SK-N-SH treated with all-trans-retinoic acid at 6 μM for 48 hours (cell line): ENCODE measurements around the gene GFI1.
"Not testable (repeated sequence)": the region's sequence is repeated elsewhere in the genome, so short reads cannot be mapped to it uniquely, and the experiment has no call there.

Experiments used
- ATAC-seq: fragments of 200-7000 bp; cut with Tn5 transposase; 3 replicates; pipeline ENCODE4 v1.9.1; 2020; ENCODE audit warnings: mild to moderate bottlenecking, moderate library complexity
- ARNTL ChIP-seq: fragments of 450-650 bp; formaldehyde crosslinking; IDR thresholded peaks from 2 replicates; pipeline ENCODE4 v1.5.0; 2020; ENCODE audit warnings: low read depth, mild to moderate bottlenecking, moderate library complexity, borderline replicate concordance
- BACH2 ChIP-seq: fragments of 250-450 bp; sonication (Bioruptor Pico); IDR thresholded peaks from 2 replicates; pipeline ENCODE4 v1.9.0; 2021; ENCODE audit warnings: mild to moderate bottlenecking, borderline replicate concordance
- CREB5 ChIP-seq: fragments of 250-450 bp; sonication (Bioruptor Pico); IDR thresholded peaks from 2 replicates; pipeline ENCODE4 v1.5.1; 2020; ENCODE audit warnings: low read depth, mild to moderate bottlenecking, moderate library complexity
- CSDC2 ChIP-seq: fragments of 250-450 bp; sonication (Bioruptor Pico); IDR thresholded peaks from 2 replicates; pipeline ENCODE4 v1.5.0; 2020; ENCODE audit warnings: mild to moderate bottlenecking, moderate library complexity
- CSRNP3 ChIP-seq: fragments of 250-450 bp; sonication (Bioruptor Pico); IDR thresholded peaks from 2 replicates; pipeline ENCODE4 v1.5.1; 2021; ENCODE audit warnings: mild to moderate bottlenecking, moderate library complexity
- ESRRG ChIP-seq: fragments of 250-450 bp; sonication (Bioruptor Pico); IDR thresholded peaks from 2 replicates; pipeline ENCODE4 v1.6.1; 2021; ENCODE audit warnings: mild to moderate bottlenecking
- ISL1 ChIP-seq: fragments of 250-450 bp; sonication (Bioruptor Pico); IDR thresholded peaks from 2 replicates; pipeline ENCODE4 v2.1.2; 2022; ENCODE audit warnings: mild to moderate bottlenecking, moderate library complexity
- OSR1 ChIP-seq: fragments of 250-450 bp; sonication (Bioruptor Pico); IDR thresholded peaks from 2 replicates; pipeline ENCODE4 v1.8.0; 2022; ENCODE audit warnings: moderate library complexity, mild to moderate bottlenecking, inconsistent platforms
- PATZ1 ChIP-seq: fragments of 250-450 bp; sonication (Bioruptor Pico); IDR thresholded peaks from 2 replicates; pipeline ENCODE4 v1.8.0; 2020; ENCODE audit warnings: mild to moderate bottlenecking, moderate library complexity, borderline replicate concordance
- POU6F1 ChIP-seq: fragments of 250-450 bp; sonication (Bioruptor Pico); IDR thresholded peaks from 2 replicates; pipeline ENCODE4 v1.8.0; 2021; ENCODE audit warnings: low read depth, mild to moderate bottlenecking, moderate library complexity, borderline replicate concordance
- PPARA ChIP-seq: fragments of 250-450 bp; sonication (Bioruptor Pico); IDR thresholded peaks from 2 replicates; pipeline ENCODE4 v1.5.0; 2020; ENCODE audit warnings: mild to moderate bottlenecking, borderline replicate concordance
- RARB ChIP-seq: fragments of 250-450 bp; sonication (Bioruptor Pico); IDR thresholded peaks from 2 replicates; pipeline ENCODE4 v1.8.0; 2021; ENCODE audit warnings: mild to moderate bottlenecking, moderate library complexity
- SNAI2 ChIP-seq: fragments of 250-450 bp; sonication (Bioruptor Pico); IDR thresholded peaks from 2 replicates; pipeline ENCODE4 v1.5.0; 2020; ENCODE audit warnings: mild to moderate bottlenecking, moderate library complexity
- TCF4 ChIP-seq: fragments of 250-450 bp; sonication (Bioruptor Pico); IDR thresholded peaks from 2 replicates; pipeline ENCODE4 v1.8.0; 2021; ENCODE audit warnings: mild to moderate bottlenecking, moderate library complexity, borderline replicate concordance
- TOX ChIP-seq: fragments of 250-450 bp; sonication (Bioruptor Pico); IDR thresholded peaks from 2 replicates; pipeline ENCODE4 v1.8.0; 2021; ENCODE audit warnings: mild to moderate bottlenecking, moderate library complexity, borderline replicate concordance
- TSHZ2 ChIP-seq: fragments of 250-450 bp; sonication (Bioruptor Pico); IDR thresholded peaks from 2 replicates; pipeline ENCODE4 v1.5.0; 2020; ENCODE audit warnings: mild to moderate bottlenecking, moderate library complexity
- ZC3H10 ChIP-seq: fragments of 250-450 bp; sonication (Bioruptor Pico); IDR thresholded peaks from 2 replicates; pipeline ENCODE4 v1.5.1; 2021; ENCODE audit warnings: mild to moderate bottlenecking, moderate library complexity
- ZFP3 ChIP-seq: fragments of 250-450 bp; sonication (Bioruptor Pico); IDR thresholded peaks from 2 replicates; pipeline ENCODE4 v1.5.0; 2020; ENCODE audit warnings: mild to moderate bottlenecking, moderate library complexity
- ZNF565 ChIP-seq: fragments of 450-650 bp; formaldehyde crosslinking; conservative IDR thresholded peaks from 2 replicates; pipeline ENCODE4 v1.5.0; 2020; ENCODE audit warnings: low read depth, mild to moderate bottlenecking, moderate library complexity
- ZNF8 ChIP-seq: fragments of 450-650 bp; formaldehyde crosslinking; IDR thresholded peaks from 2 replicates; pipeline ENCODE4 v1.5.0; 2020; ENCODE audit warnings: mild to moderate bottlenecking, moderate library complexity

The GFI1 gene

GRCh38 chr1:92527670-92528069, 40.9 kb upstream of the GFI1 start (continued):
- TF ChIP-seq CREB5 (CRISPR knock-in tag), result no peak
- no peak for TF ChIP-seq ZFP3 (CRISPR knock-in tag)

- not testable (repeated sequence) for ATAC-seq
Measured at GRCh38 chr1:92524944-92525590, 38.3 kb upstream of the GFI1 start.

GRCh38 chr1:92519043-92519442, 32.3 kb upstream of the GFI1 start:
- TF ChIP-seq RARB (CRISPR knock-in tag) (no peak), ZFP3 (CRISPR knock-in tag) (no peak), SNAI2 (CRISPR knock-in tag) (no peak), ESRRG (no peak), OSR1 (CRISPR knock-in tag) (no peak), PPARA (no peak), CSRNP3 (CRISPR knock-in tag) (no peak), BACH2 (no peak), ARNTL (CRISPR knock-in tag) (no peak), TCF4 (no peak), ZC3H10 (CRISPR knock-in tag) (no peak), CREB5 (CRISPR knock-in tag) (no peak), PATZ1 (CRISPR knock-in tag) (no peak), TOX (CRISPR knock-in tag) (no peak)

GRCh38 chr1:92516574-92516973, 29.8 kb upstream of the GFI1 start:
- TF ChIP-seq ZFP3 (CRISPR knock-in tag) (no peak), CSDC2 (CRISPR knock-in tag) (no peak), TSHZ2 (CRISPR knock-in tag) (no peak), TCF4 (no peak), ESRRG (no peak), PATZ1 (CRISPR knock-in tag) (no peak), POU6F1 (CRISPR knock-in tag) (no peak), ISL1 (CRISPR knock-in tag) (no peak), TOX (CRISPR knock-in tag) (no peak), ZC3H10 (CRISPR knock-in tag) (no peak), ZNF565 (CRISPR knock-in tag) (no peak), CREB5 (CRISPR knock-in tag) (no peak), ARNTL (CRISPR knock-in tag) (no peak), ZNF8 (CRISPR knock-in tag) (no peak)
- ATAC-seq, result no peak

More at GRCh38 chr1:92519043-92519442, 32.3 kb upstream of the GFI1 start:
- no peak for ATAC-seq
